Heart right ventricle (tissue), 16 donors: ENCODE results near the gene PSMA1. TPM values are rescaled to one million over a fixed set of nuclear protein-coding genes. Genes with fewer than 3 reads are reported as not detected.

Experiments used
- ATAC-seq, 8 donors: fragments of 200-7000 bp; cut with Tn5 transposase; one replicate each; pipeline ENCODE4 v1.9.1; 2020; ENCODE audit warnings: mild to moderate bottlenecking in 8 of 8, moderate library complexity in 8 of 8, moderate number of reproducible peaks in 1 of 8
- DNase-seq, 2 donors: peaks; one replicate each; pipeline ENCODE4 v3.0.0-alpha.2; 2020
- H3K27ac ChIP-seq, 10 donors: fragments of 200-600 bp; sonication (generic) in 2 of 10; one replicate each; pipeline versions ENCODE4 v1.5.0 to v1.8.0; 2020 to 2022; ENCODE audit warnings: mild to moderate bottlenecking in 3 of 10
- H3K27me3 ChIP-seq, 7 donors: fragments of 200-600 bp; one replicate each; pipeline ENCODE4 v1.8.0; 2021 to 2022; ENCODE audit warnings: mild to moderate bottlenecking in 2 of 7
- H3K36me3 ChIP-seq, 9 donors: fragments of 200-600 bp; sonication (generic) in 1 of 9; one replicate each; pipeline versions ENCODE4 v1.5.0 to v1.8.0; 2020 to 2022; ENCODE audit warnings: mild to moderate bottlenecking in 2 of 9
- H3K4me1 ChIP-seq, 9 donors: fragments of 200-600 bp; sonication (generic) in 1 of 9; one replicate each; pipeline versions ENCODE4 v1.5.0 to v1.8.0; 2020 to 2022; ENCODE audit warnings: mild to moderate bottlenecking in 4 of 9
- H3K4me3 ChIP-seq, 10 donors: fragments of 200-600 bp; sonication (generic) in 2 of 10; one replicate each; pipeline versions ENCODE4 v1.5.0 to v1.8.0; 2020 to 2022; ENCODE audit warnings: mild to moderate bottlenecking in 7 of 10, moderate library complexity in 2 of 10
- H3K9me3 ChIP-seq, 11 donors: fragments of 200-600 bp in 10 of 11; sonication (generic) in 2 of 11; one replicate each; pipeline versions ENCODE4 v1.5.0 to v1.8.0; 2013 to 2022; ENCODE audit warnings: mild to moderate bottlenecking in 2 of 11, control low read depth in 1 of 11, moderate library complexity in 1 of 11
- CTCF ChIP-seq, 9 donors: fragments of 200-600 bp; sonication (generic) in 2 of 9; IDR thresholded peaks; one replicate each; pipeline versions ENCODE4 v1.5.0 to v1.8.0; 2021 to 2022; ENCODE audit warnings: antibody characterized with exemption in 9 of 9, mild to moderate bottlenecking in 5 of 9, moderate library complexity in 1 of 9
- WGBS, 2 donors: extraction: QIAGEN DNeasy Blood & Tissue Kit; methylation state at CpG; one replicate each; pipeline ENCODE4 v1.1.7; 2013; ENCODE audit warnings: inconsistent platforms in 1 of 2; 5-methylcytosine and 5-hydroxymethylcytosine counted together
- intact Hi-C, 10 donors: fragments of 100-400 bp; cut with DNase I; formaldehyde crosslinking; loops; one replicate each; pipeline versions ENCODE4 v1.11.1 to v1.14.2; 2022
- polyA plus RNA-seq, 2 donors: library from polyadenylated mRNA; stranded (reverse); fragments of 200-250 nt; gene quantifications; one replicate each; pipeline ENCODE4 v1.2.3, GENCODE V29; 2013
- total RNA-seq, 10 donors: library from RNA; stranded (reverse); fragmentation: NEBNext Ultra II Directional in 3 of 10; extraction: Animal tissue kit (Norgen Biotek cat#: 25700) in 3 of 10; gene quantifications; one replicate each; pipeline versions ENCODE4 v1.2.1 to v1.2.4, GENCODE V29; 2021 to 2023
- donor health status: Arrhythmogenic right ventricular cardiomyopathy.
- donor health status: ischemic (EF 13 %, LVEDD 7.1; RV severe dilation, severe dysfunction).
- donor health status: healthy with polysubstance abuse.
- donor health status: DM: no; HTN: yes; CAD: no.
- donor health status: DM: no; HTN: no; CAD: no.
- donor health status: ischemic (EF 25% LVEDD 6.9; RV normal size, moderate dysfunction).
- donor health status: ischemic (EF 25% LVEDD 5.7; RV mildly dilated, moderate dysfunction).
- donor health status: healthy.
- donor health status: DM: yes; HTN: yes; CAD: no.
- donor health status: Ischemic cardiomyopathy.
- donor health status: ischemic (EF 35%, LVEDD 5.7; RV mildly dilated, moderate dysfunction).
- donor health status: nonischemic (EF 11% LVEDD 7.7; RV severe dilation, severe dysfunction).
- donor health status: DM: yes; HTN: yes; CAD: no.
- donor health status: PGD.
- donor health status: ischemic (EF 29% LVEDD 5.4; RV normal size, mild dysfunction).
- donor health status: nonischemic (EF 23%, LVEDD 6.1; RV moderate dilation, normal function).

PSMA1 gene
- total and polyA plus RNA-seq, 12 donors, result 117 to 150 (median 126) TPM

GRCh38 chr11:14551380-14551779, 31.2 kb upstream of the PSMA1 start:
- DNase-seq (no peak), ATAC-seq (peak in 6 of 8 donors; percentile 41 to 88 (median 56))
- H3K9me3 ChIP-seq, result no peaks in the 10 kb centered on the region
- H3K4me3 ChIP-seq, result no peak overlapping the region
- peaks cover 0 to 35% (median 11%) of the 10 kb centered on the region in 9 donors for H3K4me1 ChIP-seq
- WGBS, 2 donors, result 25 to 29% methylated on average over 2 of the region's 2 CpGs
- intact Hi-C loops, result loop anchor here in 1 of 10 donors (10.0 kb wide), 1 partner anchor 93 kb away; the partner anchor contains the start of gene PDE3B
- H3K36me3 ChIP-seq, result no peaks in the 10 kb centered on the region
- no peaks in the 10 kb centered on the region for H3K27me3 ChIP-seq
- peak overlapping the region in 8 of 10 donors; percentile 4 to 73 (median 53) for H3K27ac ChIP-seq
- no peak for TF ChIP-seq CTCF (IDR thresholded peaks at IDR 0.05)

- intact Hi-C loops, result loop anchor here in 3 of 10 donors (10.0 kb wide), 2 partner anchors 95 to 215 kb away; partner anchors contain the start of gene PDE3B (in 2 of the 3)
- H3K27me3 ChIP-seq, result no peaks in the 10 kb centered on the region
- H3K4me3 ChIP-seq, result no peak overlapping the region
- no peak for DNase-seq
- no peak for ATAC-seq
- 86 to 93% methylated on average over 4 of the region's 4 CpGs for WGBS, 2 donors
- TF ChIP-seq CTCF (IDR thresholded peaks at IDR 0.05), result no peak
- H3K4me1 ChIP-seq, result peaks cover 0 to 28% (median 4%) of the 10 kb centered on the region in 9 donors
- H3K9me3 ChIP-seq, result no peaks in the 10 kb centered on the region
- no peak overlapping the region for H3K27ac ChIP-seq
- H3K36me3 ChIP-seq, result no peaks in the 10 kb centered on the region
These were observed 29.7 kb upstream of the PSMA1 start for GRCh38 chr11:14549891-14550290.

GRCh38 chr11:14547440-14547839, 27.3 kb upstream of the PSMA1 start:
- DNase-seq (no peak), ATAC-seq (no peak)
- 72 to 77% methylated on average over 2 of the region's 2 CpGs for WGBS, 2 donors
- peaks cover 0 to 28% (median 1%) of the 10 kb centered on the region in 9 donors for H3K4me1 ChIP-seq
- H3K27ac ChIP-seq, result no peak overlapping the region
- no peaks in the 10 kb centered on the region for H3K36me3 ChIP-seq
- intact Hi-C loops, result loop anchor here in 2 of 10 donors (10.0 kb wide), 2 partner anchors 97 to 217 kb away; partner anchors contain the start of gene PDE3B (in 1 of the 2)
- no peaks in the 10 kb centered on the region for H3K9me3 ChIP-seq
- no peak overlapping the region for H3K4me3 ChIP-seq
- TF ChIP-seq CTCF (IDR thresholded peaks at IDR 0.05), result no peak
- no peaks in the 10 kb centered on the region for H3K27me3 ChIP-seq

GRCh38 chr11:14546672-14547071, 26.5 kb upstream of the PSMA1 start:
- Histone ChIP-seq H3K4me1 (peaks cover 0 to 36% (median 7%) of the 10 kb centered on the region in 9 donors), H3K36me3 (no peaks in the 10 kb centered on the region), H3K27me3 (no peaks in the 10 kb centered on the region), H3K27ac (no peak overlapping the region), H3K4me3 (no peak overlapping the region), H3K9me3 (no peaks in the 10 kb centered on the region)
- TF ChIP-seq CTCF (IDR thresholded peaks at IDR 0.05), result no peak
- DNase-seq (no peak), ATAC-seq (no peak)
- intact Hi-C loops, result loop anchor here in 2 of 10 donors (10.0 kb wide), 2 partner anchors 98 to 218 kb away; partner anchors contain the start of gene PDE3B (in 1 of the 2)
